Gastrocnemius medialis (tissue), 4 donors: ENCODE data around the gene LIPA.

ENCODE experiments used
- POLR2A ChIP-seq, 2 donors: fragments of 450-650 bp; IDR thresholded peaks; one replicate each; pipeline ENCODE4 v1.6.1; 2017; ENCODE audit warnings: antibody characterized with exemption in 2 of 2, mild to moderate bottlenecking in 2 of 2, moderate library complexity in 2 of 2
- TF ChIP-seq, protein P1 (sequence below), 5 experiments: fragments of 450-650 bp in 3 of 5; fragments of 200-600 bp in 2 of 5; sonication (generic) in 2 of 5; IDR thresholded peaks in 4 of 5; conservative IDR thresholded peaks in 1 of 5; 1 replicate in 4 of 5; 2 replicates in 1 of 5; pipeline ENCODE4 v1.5.1; 2016 to 2019; ENCODE audit warnings: antibody characterized with exemption in 5 of 5, mild to moderate bottlenecking in 3 of 5, moderate library complexity in 3 of 5

DNA sequence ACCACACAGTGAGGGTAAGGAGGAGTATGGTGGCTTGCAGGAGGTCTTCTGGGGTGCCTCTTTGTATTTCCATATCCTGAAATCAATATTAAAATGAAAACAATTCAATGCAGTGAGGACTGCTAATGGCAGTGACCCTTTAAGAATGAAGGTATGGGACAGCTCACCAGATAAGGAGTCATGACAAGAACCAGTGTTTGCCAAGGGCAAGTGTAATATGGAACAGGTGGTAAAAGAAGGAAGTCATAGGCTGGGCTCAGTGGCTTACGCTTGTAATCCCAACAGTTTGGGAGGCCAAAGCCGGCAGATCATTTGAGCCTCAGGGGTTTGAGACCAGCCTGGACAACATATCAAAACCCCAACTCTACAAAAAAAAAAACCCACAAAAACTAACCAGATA, 20.0 kb upstream of the LIPA start:
- TF ChIP-seq, protein P1, sequence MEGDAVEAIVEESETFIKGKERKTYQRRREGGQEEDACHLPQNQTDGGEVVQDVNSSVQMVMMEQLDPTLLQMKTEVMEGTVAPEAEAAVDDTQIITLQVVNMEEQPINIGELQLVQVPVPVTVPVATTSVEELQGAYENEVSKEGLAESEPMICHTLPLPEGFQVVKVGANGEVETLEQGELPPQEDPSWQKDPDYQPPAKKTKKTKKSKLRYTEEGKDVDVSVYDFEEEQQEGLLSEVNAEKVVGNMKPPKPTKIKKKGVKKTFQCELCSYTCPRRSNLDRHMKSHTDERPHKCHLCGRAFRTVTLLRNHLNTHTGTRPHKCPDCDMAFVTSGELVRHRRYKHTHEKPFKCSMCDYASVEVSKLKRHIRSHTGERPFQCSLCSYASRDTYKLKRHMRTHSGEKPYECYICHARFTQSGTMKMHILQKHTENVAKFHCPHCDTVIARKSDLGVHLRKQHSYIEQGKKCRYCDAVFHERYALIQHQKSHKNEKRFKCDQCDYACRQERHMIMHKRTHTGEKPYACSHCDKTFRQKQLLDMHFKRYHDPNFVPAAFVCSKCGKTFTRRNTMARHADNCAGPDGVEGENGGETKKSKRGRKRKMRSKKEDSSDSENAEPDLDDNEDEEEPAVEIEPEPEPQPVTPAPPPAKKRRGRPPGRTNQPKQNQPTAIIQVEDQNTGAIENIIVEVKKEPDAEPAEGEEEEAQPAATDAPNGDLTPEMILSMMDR (IDR thresholded peaks at IDR 0.05 in 4 of 5, conservative IDR thresholded peaks at IDR 0.05 in 1 of 5): no peak
- TF ChIP-seq POLR2A (IDR thresholded peaks at IDR 0.05): no peak
